ENCODE measurements around the gene CD96. TPM values are rescaled to one million over a fixed set of nuclear protein-coding genes. Genes with fewer than 3 reads are reported as not detected.

The CD96 gene
- total RNA-seq, 1 experiment from 2014 or later = not detected

DNA sequence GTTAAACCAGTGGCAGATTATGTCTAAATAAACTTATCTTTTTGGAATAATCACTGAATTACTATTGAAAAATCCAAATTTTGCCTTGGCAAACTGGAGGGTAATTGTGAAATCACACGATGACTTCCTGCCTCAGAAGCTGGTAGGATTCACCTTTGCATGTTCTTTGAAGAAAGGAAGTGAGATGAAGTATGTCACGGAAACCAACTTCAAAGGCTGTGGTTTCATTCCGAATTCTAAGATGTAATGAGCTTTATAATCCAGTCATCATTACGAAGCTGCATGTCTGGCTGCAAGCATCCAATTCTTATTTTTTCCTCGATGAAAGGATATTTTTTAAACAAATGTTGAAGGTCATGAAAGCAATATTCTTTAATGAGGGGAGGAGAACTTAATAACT lies 68.2 kb downstream of the CD96 start:
- H3K9me2 ChIP-seq (replicated peaks; ENCODE audit: low read length) = no peaks in the 10 kb centered on the region
- no TSS peak for BruUV-seq (replicated peaks)
- ATAC-seq (no peak), DNase-seq (no peak)
- CTCF ChIA-PET = no interaction called here
- H3K4me1 ChIP-seq (ENCODE audit: insufficient read depth, low read length) = peaks cover 20% of the 10 kb centered on the region
- intact Hi-C loops (cut with micrococcal nuclease) = no loop called here
- no peaks in the 10 kb centered on the region for H3K9me3 ChIP-seq (ENCODE audit: low read length)
- H3K27me3 ChIP-seq (ENCODE audit: low read length) = no peaks in the 10 kb centered on the region
- no peaks in the 10 kb centered on the region for H3K36me3 ChIP-seq (ENCODE audit: low read depth, low read length)
- no peaks in the 10 kb centered on the region for H3F3A ChIP-seq (ENCODE audit: low read length, unreplicated experiment)
- POLR2A ChIA-PET (ENCODE audit: unreplicated experiment) = no interaction called here
- no peak for TF ChIP-seq EZH2 (IDR thresholded peaks at IDR 0.05; ENCODE audit: low read length, unreplicated experiment)
- no peak for TF ChIP-seq CTCF (conservative IDR thresholded peaks at IDR 0.05; ENCODE audit: low read depth, low read length)
- TF ChIP-seq EZH2phosphoT487 (IDR thresholded peaks at IDR 0.05; ENCODE audit: borderline replicate concordance, low read length) = no peak
- no peak overlapping the region for H3K27ac ChIP-seq (ENCODE audit: low read length)
- H3K79me2 ChIP-seq (ENCODE audit: low read length) = no peaks in the 10 kb centered on the region
- no peak overlapping the region for H2AFZ ChIP-seq (ENCODE audit: low read length)
- H3K4me2 ChIP-seq (ENCODE audit: low read length) = no peak overlapping the region
- H3K9ac ChIP-seq (ENCODE audit: low read length) = no peak overlapping the region
- H3K4me3 ChIP-seq (ENCODE audit: low read length) = no peak overlapping the region
- H4K20me1 ChIP-seq (ENCODE audit: low read length) = no peaks in the 10 kb centered on the region

DNA sequence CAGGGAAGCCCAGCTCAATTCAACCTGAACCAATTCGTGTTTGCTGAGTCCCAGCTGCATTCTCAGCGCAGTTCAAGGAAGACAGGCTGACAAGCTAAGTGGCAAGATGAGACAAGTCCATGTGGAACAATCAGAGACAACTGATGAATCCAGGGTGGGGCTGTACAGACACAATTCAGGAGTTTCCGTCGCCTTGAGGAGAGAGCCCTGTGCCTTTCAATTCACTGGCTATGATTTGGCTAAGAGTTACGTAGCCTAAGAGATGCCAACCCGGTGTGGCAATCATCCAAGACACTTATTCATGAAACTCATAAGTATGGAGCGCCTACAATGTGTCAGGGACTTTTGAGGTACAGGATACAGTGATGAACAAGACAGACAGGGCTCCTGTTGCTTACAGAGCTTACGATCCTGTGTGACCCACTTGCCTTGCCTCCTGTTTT lies 68.6 kb downstream of the CD96 start:
- Histone ChIP-seq H3K9me3 (ENCODE audit: low read length) (no peaks in the 10 kb centered on the region), H3K4me3 (ENCODE audit: low read length) (no peak overlapping the region), H4K20me1 (ENCODE audit: low read length) (no peaks in the 10 kb centered on the region), H3K4me2 (ENCODE audit: low read length) (no peak overlapping the region), H3K9ac (ENCODE audit: low read length) (no peak overlapping the region), H3K27ac (ENCODE audit: low read length) (no peak overlapping the region), H3K9me2 (replicated peaks; ENCODE audit: low read length) (no peaks in the 10 kb centered on the region), H3K79me2 (ENCODE audit: low read length) (no peaks in the 10 kb centered on the region), H3K27me3 (ENCODE audit: low read length) (no peaks in the 10 kb centered on the region), H2AFZ (ENCODE audit: low read length) (no peak overlapping the region), H3K4me1 (ENCODE audit: insufficient read depth, low read length) (peaks cover 16% of the 10 kb centered on the region), H3F3A (ENCODE audit: low read length, unreplicated experiment) (no peaks in the 10 kb centered on the region), H3K36me3 (ENCODE audit: low read depth, low read length) (no peaks in the 10 kb centered on the region)
- ATAC-seq (no peak), DNase-seq (no peak)
- TF ChIP-seq EZH2phosphoT487 (IDR thresholded peaks at IDR 0.05; ENCODE audit: borderline replicate concordance, low read length) (no peak), EZH2 (IDR thresholded peaks at IDR 0.05; ENCODE audit: low read length, unreplicated experiment) (no peak), CTCF (conservative IDR thresholded peaks at IDR 0.05; ENCODE audit: low read depth, low read length) (no peak)
- BruUV-seq (replicated peaks) = no TSS peak
- ChIA-PET POLR2A (ENCODE audit: unreplicated experiment) (no interaction called here), CTCF (no interaction called here)
- intact Hi-C loops (cut with micrococcal nuclease) = no loop called here

GRCh38 chr3:111613294-111613693 lies 71.3 kb downstream of the CD96 start:
- TF ChIP-seq CTCF (conservative IDR thresholded peaks at IDR 0.05; ENCODE audit: low read depth, low read length) = no peak
- TF ChIP-seq EZH2phosphoT487 (IDR thresholded peaks at IDR 0.05; ENCODE audit: borderline replicate concordance, low read length) = no peak
- no peak for TF ChIP-seq EZH2 (IDR thresholded peaks at IDR 0.05; ENCODE audit: low read length, unreplicated experiment)
- intact Hi-C loops (cut with micrococcal nuclease) = no loop called here
- no peaks in the 10 kb centered on the region for H3K9me3 ChIP-seq (ENCODE audit: low read length)
- no peaks in the 10 kb centered on the region for H3F3A ChIP-seq (ENCODE audit: low read length, unreplicated experiment)
- POLR2A ChIA-PET (ENCODE audit: unreplicated experiment) = no interaction called here
- no peak overlapping the region for H3K9ac ChIP-seq (ENCODE audit: low read length)
- no peak overlapping the region for H2AFZ ChIP-seq (ENCODE audit: low read length)
- H3K4me2 ChIP-seq (ENCODE audit: low read length) = no peak overlapping the region
- no peak overlapping the region for H3K4me3 ChIP-seq (ENCODE audit: low read length)
- H4K20me1 ChIP-seq (ENCODE audit: low read length) = no peaks in the 10 kb centered on the region
- no peak for ATAC-seq
- no peaks in the 10 kb centered on the region for H3K9me2 ChIP-seq (replicated peaks; ENCODE audit: low read length)
- H3K4me1 ChIP-seq (ENCODE audit: insufficient read depth, low read length) = peaks cover 6% of the 10 kb centered on the region; the same call in 1 of the 2 replicates
- H3K27ac ChIP-seq (ENCODE audit: low read length) = no peak overlapping the region
- CTCF ChIA-PET = no interaction called here
- no peaks in the 10 kb centered on the region for H3K27me3 ChIP-seq (ENCODE audit: low read length)
- H3K36me3 ChIP-seq (ENCODE audit: low read depth, low read length) = no peaks in the 10 kb centered on the region
- BruUV-seq (replicated peaks) = no TSS peak
- H3K79me2 ChIP-seq (ENCODE audit: low read length) = no peaks in the 10 kb centered on the region
- DNase-seq = no peak
